Hepatic stellate cell (primary cell): Measurements from ENCODE around the gene GYS2.
"Not testable (repeated sequence)": the region's sequence is repeated elsewhere in the genome, so short reads cannot be mapped to it uniquely, and the experiment has no call there.

ENCODE experiments used
- DNase-seq: peaks from one replicate; pipeline ENCODE4 v3.0.0; 2011; ENCODE audit warnings: low spot score

The GYS2 gene

DNA sequence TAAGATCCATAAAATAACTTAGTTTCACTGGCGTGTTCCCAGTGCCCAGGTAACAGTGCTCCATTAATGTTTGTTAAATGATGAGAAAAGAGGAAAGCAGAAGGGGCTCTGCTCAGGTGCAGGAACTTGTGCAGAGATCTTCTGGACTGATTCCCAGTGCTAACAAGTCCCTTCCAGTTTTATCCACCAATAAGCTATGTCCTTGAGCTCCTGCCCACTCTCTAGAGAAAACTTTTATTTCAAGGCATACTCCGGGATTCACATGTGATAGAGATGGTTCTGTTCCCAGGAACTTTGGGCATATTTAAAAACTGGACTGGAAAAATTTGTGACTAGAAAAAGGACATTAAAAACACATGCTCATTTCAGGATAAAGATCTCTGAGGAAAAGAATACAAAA, 1.9 kb downstream of the GYS2 start:
- no peak for DNase-seq

DNA sequence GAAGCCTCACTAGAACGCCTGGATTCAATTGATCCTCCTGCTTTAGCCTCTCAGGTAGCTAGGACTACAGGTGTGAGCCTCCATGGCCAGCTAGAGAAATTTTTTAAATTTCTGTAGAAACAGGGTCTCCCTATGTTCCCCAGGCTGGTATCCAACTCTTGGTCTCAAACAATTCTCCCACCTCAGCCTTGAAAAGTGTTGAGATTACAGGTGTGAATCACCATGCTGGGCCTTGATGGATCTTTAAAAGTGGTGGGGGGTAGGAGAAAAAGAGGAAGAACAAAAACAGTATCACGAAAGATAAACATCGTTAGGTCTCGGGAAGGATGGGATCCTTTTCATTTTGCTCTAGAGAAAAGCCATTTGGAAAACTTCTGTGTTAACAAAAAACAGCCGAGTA, 4.5 kb downstream of the GYS2 start:
- DNase-seq: no peak

DNA sequence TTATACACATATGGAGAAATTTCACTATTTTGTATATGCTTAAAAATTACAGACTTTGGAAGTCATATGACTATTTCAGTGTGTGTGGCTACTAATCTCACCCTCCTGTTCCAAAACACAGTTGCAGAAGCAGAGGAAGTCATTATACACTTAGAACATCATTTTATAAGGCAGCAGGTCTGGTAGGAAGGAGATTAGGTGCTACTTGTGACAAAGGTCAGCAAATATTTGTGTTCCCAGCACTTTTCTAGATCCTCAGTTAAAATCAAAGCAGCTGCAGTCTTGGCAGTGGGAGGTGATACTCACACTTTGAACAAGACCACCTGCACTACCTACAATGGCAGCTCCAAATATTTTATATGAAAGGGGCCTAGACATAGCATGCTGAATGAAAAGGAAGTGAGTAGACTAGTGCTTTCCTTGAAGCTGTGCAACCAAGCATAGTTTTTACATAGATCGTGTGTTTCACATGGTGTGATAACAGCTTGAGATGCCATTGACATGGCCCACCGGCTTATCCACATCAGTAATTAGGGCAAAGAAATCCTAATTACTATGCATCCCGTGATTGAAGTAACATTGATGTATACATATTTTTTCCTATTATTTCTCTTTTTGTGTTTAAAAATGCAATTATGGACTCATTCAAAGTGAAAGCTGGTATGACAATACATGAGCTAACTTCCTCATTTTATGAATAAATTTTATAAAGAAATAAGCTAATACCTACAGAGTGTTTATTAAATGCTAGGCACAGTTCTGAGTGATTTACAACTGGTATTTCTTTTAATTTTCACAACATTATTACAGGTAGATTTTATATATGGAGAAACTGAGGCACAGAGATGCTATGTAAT, 5.3 kb downstream of the GYS2 start:
- no peak for DNase-seq

DNA sequence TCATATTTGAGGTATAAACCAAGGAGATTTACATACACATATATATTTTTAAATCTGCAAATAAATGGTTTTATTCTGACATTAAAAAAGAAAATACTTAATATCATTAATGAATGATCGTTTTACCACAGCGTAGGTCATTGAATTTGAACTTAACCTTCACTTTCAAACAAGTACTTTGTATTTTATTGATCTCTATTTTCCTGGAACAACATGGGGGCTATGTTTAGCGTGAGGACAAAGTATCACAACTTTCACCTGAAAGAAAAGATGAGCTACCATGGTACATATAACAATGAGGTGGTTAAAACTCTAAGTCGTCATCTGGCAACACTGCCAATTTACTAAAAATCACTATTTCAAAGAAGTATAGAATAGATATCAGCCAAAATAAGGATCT, 6.0 kb downstream of the GYS2 start:
- DNase-seq: no peak

DNA sequence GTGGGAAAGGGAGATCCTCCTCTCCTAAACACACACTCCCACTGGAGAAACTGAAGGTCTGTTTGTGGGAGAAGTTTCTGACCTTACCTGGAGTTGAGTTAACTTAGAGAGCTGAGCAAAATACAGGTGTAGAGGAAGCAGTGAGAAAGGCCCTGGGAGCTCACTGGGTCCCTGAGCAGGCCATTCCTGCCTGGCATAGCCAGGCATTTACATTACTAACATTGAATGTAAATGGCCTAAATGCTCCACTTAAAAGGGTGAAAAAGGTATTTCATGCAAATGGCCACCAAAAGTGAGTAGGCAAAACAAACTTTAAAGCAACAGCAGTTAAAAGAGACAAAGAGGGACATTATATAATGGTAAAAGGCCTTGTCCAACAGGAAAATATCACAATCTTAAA, 9.3 kb downstream of the GYS2 start:
- not testable (repeated sequence) for DNase-seq

DNA sequence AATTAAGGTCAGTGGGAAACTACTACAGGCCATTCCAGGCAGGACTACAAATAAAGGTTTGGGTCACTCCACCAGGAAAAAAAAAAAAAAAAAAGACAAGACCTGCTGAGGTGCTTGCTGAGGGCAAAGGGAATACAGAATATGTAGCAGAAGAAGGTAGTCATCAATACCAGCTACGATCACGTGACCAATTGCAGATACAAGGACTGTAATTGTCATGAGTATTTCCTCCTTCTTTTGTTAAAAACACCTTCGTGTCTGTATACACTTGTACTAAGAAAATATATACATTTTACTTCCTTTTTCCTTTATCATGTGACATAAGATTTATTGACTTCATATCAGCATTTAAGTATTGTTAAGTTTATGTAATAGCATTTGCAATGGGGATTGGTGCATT, 19.2 kb downstream of the GYS2 start:
- no peak for DNase-seq

DNA sequence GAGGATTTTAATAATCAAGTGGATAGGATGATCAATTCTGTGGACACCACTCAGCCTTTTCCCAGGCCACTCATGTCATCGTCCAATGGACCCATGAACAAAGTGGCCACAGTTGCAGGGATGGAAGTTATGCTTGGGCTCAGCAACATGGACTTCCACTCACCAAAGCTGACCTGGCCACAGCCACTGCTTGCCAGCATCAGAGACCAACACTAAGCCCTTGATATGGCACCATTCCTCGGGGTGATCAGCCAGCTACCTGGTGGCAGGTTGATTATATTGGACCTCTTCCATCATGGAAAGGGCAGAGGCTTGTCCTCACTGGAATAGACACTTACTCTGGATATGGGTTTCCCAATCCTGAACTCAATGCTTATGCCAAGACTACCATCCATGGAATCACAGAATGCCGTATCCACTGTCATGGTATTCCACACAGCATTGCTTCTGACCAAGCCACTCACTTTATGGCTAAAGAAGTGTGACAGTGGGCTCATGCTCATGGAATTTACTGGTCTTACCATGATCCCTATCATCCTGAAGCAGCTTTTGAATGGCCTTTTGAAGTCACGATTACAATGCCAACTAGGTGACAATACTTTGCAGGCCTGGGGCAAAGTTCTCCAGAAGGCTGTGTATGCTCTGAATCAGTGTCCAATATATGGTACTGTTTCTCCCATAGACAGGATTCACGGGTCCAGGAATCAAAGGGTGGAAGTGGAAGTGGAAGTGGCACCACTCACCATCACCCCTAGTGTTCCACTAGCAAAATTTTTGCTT, 20.1 kb downstream of the GYS2 start:
- not testable (repeated sequence) for DNase-seq

DNA sequence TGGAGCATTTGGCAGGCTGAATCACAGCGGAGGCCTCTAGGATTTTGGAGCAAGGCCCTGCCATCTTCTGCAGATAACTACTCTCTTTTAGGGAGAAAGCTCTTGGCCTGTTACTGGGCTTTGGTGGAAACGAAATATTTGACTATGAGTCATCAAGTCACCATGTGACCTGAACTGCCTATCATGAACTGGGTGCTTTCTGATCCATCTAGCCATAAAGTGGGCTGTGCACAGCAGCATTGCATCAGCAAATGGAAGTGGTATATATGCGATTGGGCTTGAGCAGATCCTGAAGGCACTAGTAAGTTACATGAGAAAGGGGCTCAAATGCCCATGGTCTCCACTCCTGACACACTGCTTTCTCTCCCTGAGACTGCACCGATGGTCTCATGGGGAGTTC, 21.1 kb downstream of the GYS2 start:
- DNase-seq: no peak

DNA sequence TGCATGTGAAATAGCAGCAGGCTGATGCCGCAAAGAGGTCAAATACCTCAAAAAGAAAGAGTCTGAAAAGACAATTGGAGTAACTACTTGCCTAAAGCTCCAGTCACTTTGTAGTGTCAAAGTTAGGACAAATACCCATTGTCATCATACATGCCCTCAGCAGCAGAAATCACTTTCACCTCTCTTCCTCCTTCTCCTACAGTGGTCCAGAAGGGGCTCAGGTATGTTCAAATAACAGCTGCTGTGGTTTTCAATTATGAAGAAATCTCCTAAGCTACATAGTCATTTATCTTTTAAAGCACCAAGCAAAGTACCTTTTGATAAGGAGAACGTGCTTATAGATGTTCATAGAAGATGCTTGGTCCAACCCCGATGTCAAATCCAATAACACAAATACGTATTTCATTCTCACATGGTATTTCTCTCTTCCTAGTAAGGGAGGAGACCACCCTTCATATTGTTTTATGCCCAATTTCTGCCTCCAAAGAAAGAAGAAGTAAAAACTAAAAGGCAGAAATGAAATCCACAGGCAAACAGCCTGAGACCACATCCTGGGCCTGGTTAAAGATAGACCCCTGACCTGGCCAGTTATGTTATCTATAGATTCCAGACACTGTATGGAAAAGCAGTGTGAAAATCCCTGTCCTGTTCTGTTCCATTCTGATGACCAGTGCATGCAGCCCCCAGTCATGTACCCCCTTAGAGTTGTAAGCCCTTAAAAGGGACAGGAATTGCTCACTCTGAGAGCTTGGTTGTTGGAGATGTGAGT, 23.7 kb downstream of the GYS2 start:
- DNase-seq: no peak

DNA sequence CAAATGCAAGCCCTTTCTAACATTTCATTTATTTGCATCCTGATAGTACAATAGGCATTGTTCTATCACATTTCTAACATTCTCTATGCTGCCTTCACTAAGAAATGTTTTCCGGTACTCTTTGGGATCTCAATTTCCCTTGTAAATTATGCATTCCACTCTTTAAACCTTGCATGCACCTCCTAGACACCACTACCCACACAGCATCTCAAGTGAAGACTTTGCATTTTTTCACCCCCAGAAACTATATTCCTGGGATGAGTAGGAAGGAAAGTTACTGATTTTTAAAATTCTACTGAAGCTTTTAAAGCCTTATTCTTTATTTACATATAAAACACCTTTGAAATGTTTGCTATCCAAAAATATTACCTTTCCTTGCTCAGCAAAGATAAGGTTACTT, 27.1 kb downstream of the GYS2 start:
- DNase-seq: no peak

DNA sequence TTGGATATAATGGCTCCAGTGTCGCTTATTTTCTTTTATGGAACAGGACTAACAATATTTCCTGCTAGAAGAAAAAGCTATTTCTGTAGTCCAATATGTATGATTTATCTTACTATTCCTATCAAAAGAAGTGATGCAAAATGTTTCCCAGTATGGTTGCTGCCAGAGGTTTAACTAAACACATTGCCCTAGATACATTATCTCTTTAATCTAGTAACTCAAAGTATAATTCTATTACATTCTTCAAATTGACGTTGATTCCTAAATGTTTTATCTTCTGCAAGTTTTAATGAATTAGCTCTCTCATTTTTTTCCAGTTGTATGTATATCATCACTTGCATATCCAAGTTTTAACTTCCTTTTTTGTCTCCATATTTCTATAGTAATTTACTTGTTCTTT, 28.2 kb downstream of the GYS2 start:
- DNase-seq: no peak

DNA sequence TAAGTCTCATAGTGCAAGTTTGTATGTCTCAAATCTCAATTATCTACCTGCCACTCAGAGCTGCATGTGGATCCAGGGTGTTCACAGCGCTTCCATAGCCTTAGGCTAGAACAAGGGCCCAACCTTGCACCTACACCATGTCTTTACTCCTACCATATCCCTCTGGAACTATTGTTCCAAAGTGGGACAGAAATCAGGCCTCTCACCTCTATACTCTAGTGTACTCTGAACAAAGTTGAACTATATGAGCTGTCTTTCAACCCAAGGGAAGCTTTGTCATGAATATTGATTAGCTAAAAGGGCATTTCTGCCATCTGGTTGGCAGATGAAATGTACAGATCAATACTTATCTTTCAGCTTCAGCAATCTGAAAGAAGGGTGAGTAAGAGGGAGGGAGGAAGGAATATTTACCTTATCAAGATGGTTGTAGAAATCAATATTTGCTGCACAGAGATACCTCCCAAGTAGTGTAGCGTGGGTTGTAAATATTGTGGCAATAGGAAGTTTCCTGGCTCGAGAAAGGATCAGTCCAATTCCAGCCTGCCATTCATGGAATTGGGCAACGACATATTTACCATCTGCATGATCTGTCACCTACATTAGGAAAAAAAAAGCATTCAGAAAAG, 30.8 kb downstream of the GYS2 start:
- no peak for DNase-seq

DNA sequence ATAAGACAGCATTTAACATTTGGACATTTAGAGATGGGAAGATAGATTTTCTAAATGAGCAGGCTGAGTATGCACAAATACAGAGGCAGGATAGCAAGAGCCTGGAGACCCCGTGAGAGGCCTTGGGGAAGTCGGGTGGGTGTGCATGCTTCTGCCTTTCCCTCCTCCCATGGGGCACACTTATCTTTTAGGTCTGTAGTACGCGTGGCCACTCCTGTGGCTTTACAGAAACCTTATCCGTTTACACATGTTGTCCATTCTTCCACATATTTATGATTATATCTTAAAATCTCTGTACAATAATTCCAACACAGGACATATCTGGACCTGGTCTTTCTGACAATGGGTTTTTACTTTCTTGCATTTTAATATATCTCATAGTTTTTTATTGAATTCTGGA, 33.6 kb downstream of the GYS2 start:
- no peak for DNase-seq

DNA sequence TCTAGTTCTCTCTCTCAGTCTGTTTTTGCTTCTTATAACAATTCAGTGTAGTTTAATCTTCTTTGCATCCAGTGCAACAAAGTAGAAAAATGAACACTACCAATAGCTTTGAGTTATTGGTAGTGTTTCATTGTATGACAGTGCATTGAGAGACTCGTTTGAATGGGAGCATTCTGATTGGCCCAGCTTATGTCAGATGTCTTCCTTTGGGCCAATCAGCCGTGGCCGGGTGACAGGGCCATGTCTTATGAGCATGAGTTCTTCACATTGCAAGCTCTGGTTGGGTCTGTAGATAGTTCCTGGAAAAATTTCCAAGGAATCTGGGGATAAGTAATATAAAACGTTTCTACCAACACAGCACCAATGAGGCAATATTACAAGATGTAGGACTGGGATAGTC, 36.5 kb downstream of the GYS2 start:
- DNase-seq: no peak

DNA sequence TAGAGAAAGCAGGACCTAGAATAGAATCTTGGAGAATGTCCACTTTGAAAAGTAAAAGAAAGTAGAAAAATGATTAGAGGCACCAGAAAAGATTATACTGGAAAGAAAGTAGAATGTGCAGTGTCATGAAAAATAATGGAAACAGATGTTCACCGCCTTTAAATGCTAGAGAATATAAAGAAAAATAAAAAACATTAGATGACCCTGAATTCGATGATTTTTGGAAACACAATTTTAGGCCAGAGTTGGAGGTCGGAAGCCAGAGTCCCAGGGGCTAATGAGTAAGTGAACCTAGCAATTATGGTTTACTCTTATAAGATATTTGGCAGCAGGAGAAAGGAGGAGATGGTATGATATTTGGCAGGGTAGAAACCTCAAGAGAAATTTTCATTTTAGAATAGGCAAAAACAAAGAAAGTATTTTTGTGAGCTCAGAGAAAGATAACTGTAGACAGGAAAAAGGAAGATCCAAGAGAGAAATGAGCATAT, 37.7 kb downstream of the GYS2 start:
- DNase-seq: no peak

DNA sequence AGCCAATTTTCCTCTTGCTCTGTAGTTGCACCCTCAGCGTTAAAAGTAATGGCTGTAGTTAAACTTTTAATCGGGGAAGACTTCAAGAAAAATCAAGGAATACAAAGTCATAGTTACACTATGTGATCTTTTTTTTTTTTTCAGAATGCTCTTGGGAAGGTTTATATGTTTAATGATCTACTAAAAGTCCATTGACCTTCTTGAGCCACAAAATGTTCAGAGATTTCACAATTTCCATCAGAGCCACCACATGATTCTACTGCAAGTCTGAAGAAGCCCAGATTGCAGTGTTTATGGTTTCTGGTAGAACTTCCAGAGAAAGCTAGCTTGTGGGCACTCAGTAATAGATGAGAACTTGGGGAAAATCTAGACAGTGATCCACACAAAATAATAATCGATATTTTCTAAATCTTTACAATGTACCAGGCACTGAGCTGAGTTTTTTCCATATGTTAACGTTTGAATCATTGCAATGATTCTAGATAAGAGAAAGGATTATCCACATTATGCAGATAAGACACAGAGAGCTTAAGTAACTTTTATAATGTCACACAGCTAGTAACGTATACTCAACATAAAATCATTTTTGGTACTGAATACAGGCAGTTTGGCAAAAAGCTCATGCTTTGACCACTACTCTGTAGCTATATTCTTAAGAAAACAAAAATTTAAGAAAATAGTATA, 38.3 kb downstream of the GYS2 start:
- no peak for DNase-seq

DNA sequence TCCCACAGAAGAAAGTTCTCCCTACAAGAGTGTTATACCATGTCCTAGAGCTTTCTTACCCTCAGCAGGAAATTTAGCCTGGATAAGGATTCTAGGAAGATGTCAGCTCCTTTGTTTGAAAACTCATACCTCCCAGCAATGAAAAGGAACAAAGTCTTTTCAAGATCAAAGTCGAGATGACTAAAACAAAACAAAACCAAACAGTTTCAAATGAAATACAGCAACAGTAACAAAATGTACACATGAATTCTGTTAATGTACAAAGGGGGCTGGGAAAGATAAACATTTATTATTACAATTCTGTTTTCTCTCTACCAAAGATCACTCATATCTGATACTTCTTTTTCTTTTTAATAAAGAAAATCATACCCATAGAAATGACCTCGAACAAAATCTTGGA, 41.8 kb downstream of the GYS2 start:
- no peak for DNase-seq

DNA sequence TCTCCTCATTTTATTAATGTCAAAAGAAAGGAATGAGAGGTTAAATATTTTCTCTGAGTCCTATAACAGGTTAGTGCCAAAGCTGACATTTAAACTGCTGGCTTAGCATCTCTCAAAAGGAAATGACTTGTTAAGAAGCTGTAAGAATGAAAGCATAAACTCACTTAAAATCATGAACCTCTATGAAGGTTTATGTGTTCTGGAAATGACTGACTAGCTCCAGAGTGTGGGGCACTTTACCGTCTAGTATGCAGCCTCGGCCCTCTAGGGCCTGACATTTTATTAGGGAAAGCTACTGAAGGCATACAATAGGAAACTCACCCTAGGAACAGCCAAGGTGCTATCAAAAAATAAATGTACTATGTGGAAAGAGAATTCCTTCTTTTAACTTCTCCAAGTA, 43.5 kb downstream of the GYS2 start:
- no peak for DNase-seq

DNA sequence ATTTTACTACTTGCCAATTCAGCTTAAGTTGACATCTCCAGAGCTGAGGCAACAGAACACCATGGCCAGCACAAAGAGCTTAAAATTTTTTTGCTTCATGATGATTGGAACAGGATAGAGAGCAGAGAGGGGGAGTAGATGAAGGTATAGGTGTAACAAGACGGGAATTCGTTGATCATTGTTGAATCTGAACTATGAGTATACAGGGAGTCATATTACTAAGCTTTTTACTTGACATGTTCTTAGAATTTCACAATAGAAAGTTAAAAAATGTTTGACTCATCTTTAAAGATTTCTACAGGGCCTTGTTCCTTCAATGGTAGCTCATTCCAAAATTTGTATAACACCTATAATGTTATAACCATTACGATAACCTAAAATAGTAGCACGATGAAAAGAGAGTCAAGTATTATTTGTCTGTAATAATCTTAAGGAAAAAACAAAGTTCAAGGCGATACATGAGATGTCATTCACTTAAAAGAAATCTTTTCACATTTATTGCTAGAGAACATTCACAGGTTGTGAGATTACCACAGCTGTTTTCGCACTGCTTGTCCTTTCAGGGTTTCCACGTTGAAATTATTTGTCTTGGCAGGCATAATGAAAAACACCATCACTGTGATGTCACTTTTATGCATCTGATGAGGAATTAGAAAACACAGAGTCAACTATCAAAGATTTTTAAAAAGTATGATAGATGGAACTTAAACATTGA, 44.6 kb downstream of the GYS2 start:
- no peak for DNase-seq

DNA sequence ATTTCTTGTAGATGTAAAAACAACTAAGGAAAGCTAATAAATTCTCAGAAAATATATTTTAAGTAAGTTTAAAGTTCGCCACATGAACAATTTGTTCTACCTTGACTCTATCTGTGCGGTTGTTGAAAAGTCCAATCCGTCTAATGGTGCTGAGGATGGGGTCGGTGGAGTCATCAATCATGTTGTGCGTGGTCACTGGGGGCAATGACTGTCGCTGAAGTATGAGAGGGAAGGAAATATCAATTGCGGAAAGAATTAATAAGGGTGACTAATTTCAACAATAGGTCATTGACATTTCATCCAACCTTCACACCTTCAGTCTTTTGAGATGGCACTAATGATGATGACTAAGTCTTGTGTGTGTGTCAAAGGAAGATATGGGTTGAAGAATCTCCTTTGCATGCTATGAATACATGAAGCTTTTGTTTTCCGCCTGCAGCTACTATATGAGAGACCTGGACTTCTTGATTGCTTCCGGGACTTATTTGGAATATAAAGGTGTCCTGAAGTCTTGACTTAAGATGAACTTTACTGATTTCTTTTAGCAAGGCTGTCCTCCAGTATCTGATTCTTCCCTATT, 46.5 kb downstream of the GYS2 start:
- DNase-seq: no peak

DNA sequence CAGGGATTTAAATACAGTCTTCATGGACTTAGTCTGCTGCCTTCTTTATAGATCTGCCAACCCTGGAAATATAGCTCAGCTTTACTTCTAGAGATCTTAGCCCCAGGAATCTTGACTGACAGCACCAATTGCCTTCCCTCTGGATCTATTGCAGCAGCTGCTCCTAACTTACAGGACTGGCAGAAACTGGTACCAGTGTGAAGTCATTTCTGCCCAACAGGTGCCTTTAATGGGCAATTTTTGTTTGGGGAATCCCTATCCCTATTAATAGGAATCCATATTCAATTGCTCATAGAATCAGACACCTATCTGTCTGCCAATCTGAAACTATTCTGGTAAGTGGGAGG, 51.3 kb downstream of the GYS2 start:
- DNase-seq: no peak
